ENCODE measurements around the gene CALCB.
"Not testable (repeated sequence)": the region's sequence is repeated elsewhere in the genome, so short reads cannot be mapped to it uniquely, and the experiment has no call there.

The CALCB gene, protein sequence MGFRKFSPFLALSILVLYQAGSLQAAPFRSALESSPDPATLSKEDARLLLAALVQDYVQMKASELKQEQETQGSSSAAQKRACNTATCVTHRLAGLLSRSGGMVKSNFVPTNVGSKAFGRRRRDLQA

DNA sequence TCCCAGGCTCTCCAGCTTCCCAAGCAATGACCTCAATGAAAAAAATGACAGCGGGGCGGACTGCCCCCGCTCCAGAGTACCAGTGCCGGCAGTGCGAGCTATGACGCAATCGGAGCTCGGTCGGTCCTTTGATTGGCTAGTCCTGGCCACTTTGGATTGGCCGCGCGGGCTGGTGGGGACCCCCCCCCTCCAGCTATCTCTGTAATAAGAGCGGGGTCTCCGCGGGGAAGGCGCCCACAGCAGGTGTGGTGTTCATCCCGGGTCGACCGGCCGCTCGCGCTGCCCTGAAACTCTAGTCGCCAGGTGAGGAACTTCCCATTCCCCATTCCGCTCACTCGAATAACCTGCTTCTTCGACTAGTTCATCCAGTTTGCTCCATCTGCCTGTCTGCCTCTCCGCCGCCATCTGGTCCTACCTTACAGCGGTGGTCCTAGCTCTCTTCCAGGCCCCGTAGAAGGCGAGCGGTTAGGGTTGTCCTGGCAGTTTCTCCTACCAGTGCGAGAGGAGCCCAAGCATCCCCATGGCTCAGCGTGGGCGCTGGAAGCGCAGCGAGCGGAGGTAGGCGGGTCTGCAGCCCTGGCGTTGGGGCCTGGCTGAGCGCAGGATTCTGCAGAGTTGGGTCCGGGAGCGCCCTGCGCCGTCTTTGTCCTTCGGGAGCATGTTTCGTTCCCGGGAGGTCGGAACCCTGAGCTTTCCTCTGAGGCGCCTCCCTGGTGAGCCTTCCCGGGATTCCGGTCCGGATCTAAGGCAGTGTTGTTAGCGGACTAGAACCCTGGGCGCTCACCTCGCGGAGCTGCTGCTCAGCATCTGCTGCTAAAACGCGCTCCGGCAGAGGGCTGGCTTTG lies at the start of gene CALCB:
CALCB (plus strand) TSS at position 233 of the 845 bp plus-strand sequence. CDS start 1,126 bp downstream, outside the sequence.
- H3K4me1 ChIP-seq (ENCODE audit: control insufficient read depth in 1 of 2, insufficient read depth in 1 of 2, low read depth in 1 of 2, low read length in 1 of 2) = peaks cover 11 to 12% of the 10 kb centered on the region in 2 experiments
- peaks cover 73% of the 10 kb centered on the region for H3K27me3 ChIP-seq
- no peaks in the 10 kb centered on the region for H3K36me3 ChIP-seq
- no peaks in the 10 kb centered on the region for H3K9me3 ChIP-seq
- TF ChIP-seq CTCF (IDR thresholded peaks at IDR 0.05) = no peak
- H3K4me3 ChIP-seq (ENCODE audit: low read depth in 1 of 2, low read length in 1 of 2) = no peak within 1 kb of the TSS
- H3K27ac ChIP-seq = no peak within 1 kb of the TSS

- H3K9me3 ChIP-seq = no peaks in the 10 kb centered on the region
- no peaks in the 10 kb centered on the region for H3K4me1 ChIP-seq (ENCODE audit: control insufficient read depth in 1 of 2, insufficient read depth in 1 of 2, low read depth in 1 of 2, low read length in 1 of 2)
- H3K27me3 ChIP-seq = peaks cover 36% of the 10 kb centered on the region
- H3K36me3 ChIP-seq = no peaks in the 10 kb centered on the region
- H3K4me3 ChIP-seq (ENCODE audit: low read depth in 1 of 2, low read length in 1 of 2) = no peak overlapping the region
- H3K27ac ChIP-seq = no peak overlapping the region
- TF ChIP-seq CTCF (IDR thresholded peaks at IDR 0.05) = no peak
Measured at GRCh38 chr11:15027011-15027410, 46.4 kb upstream of the CALCB start.

- no peak overlapping the region for H3K4me3 ChIP-seq (ENCODE audit: low read depth in 1 of 2, low read length in 1 of 2)
- no peaks in the 10 kb centered on the region for H3K36me3 ChIP-seq
- no peaks in the 10 kb centered on the region for H3K9me3 ChIP-seq
- TF ChIP-seq CTCF (IDR thresholded peaks at IDR 0.05) = no peak
- H3K4me1 ChIP-seq (ENCODE audit: control insufficient read depth in 1 of 2, insufficient read depth in 1 of 2, low read depth in 1 of 2, low read length in 1 of 2) = no peaks in the 10 kb centered on the region
- peaks cover 38% of the 10 kb centered on the region for H3K27me3 ChIP-seq
- no peak overlapping the region for H3K27ac ChIP-seq
Measured at GRCh38 chr11:15027956-15028355, 45.4 kb upstream of the CALCB start.

GRCh38 chr11:15028379-15028778 lies 45.0 kb upstream of the CALCB start:
- Histone ChIP-seq H3K9me3 (no peaks in the 10 kb centered on the region), H3K36me3 (no peaks in the 10 kb centered on the region), H3K4me3 (ENCODE audit: low read depth in 1 of 2, low read length in 1 of 2) (no peak overlapping the region), H3K27ac (no peak overlapping the region), H3K27me3 (peaks cover 42% of the 10 kb centered on the region), H3K4me1 (ENCODE audit: control insufficient read depth in 1 of 2, insufficient read depth in 1 of 2, low read depth in 1 of 2, low read length in 1 of 2) (no peaks in the 10 kb centered on the region)
- TF ChIP-seq CTCF (IDR thresholded peaks at IDR 0.05) = no peak

DNA sequence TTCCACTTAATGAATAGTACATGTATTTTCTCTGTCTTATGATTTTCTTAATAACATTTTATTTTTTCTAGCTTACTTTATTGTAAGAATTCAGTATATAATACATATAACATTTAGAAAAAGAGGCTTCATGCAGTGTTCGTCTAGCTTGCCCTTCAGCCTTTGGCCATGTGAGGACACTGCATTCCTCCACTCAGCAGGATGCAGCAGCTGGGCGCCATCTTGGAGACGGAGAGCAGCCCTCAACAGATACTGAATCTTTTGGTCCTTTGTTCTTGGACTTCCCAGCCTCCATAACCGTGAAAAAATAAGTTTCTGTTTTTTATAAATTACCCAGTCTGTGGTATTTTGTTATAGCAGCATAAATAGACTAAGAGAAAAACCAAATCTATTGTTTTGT lies 41.4 kb upstream of the CALCB start:
- not testable (repeated sequence) for H3K36me3 ChIP-seq; H3K27ac ChIP-seq; H3K4me3 ChIP-seq (ENCODE audit: low read depth in 1 of 2, low read length in 1 of 2); H3K4me1 ChIP-seq (ENCODE audit: control insufficient read depth in 1 of 2, insufficient read depth in 1 of 2, low read depth in 1 of 2, low read length in 1 of 2); H3K9me3 ChIP-seq
- peaks cover 63% of the 10 kb centered on the region for H3K27me3 ChIP-seq

- TF ChIP-seq CTCF (IDR thresholded peaks at IDR 0.05) = no peak
- H3K4me1 ChIP-seq (ENCODE audit: control insufficient read depth in 1 of 2, insufficient read depth in 1 of 2, low read depth in 1 of 2, low read length in 1 of 2) = no peaks in the 10 kb centered on the region
- H3K36me3 ChIP-seq = no peaks in the 10 kb centered on the region
- no peak overlapping the region for H3K4me3 ChIP-seq (ENCODE audit: low read depth in 1 of 2, low read length in 1 of 2)
- no peak overlapping the region for H3K27ac ChIP-seq
- H3K9me3 ChIP-seq = no peaks in the 10 kb centered on the region
- H3K27me3 ChIP-seq = peaks cover 47% of the 10 kb centered on the region
Measured at GRCh38 chr11:15034687-15035267, 38.6 kb upstream of the CALCB start.
